Measurements from ENCODE around the gene MAPK14. TPM values are rescaled to one million over a fixed set of nuclear protein-coding genes. Genes with fewer than 3 reads are reported as not detected.

Gene MAPK14
- total RNA-seq, 4 donors from 2014 or later: 62.0 to 117 (median 86.2) TPM

- no peaks in the 10 kb centered on the region for H3K27me3 ChIP-seq
- H3K4me3 ChIP-seq: no peak overlapping the region
- DNase-seq: no peak
- H3K27ac ChIP-seq: no peak overlapping the region
- TF ChIP-seq, protein P1, sequence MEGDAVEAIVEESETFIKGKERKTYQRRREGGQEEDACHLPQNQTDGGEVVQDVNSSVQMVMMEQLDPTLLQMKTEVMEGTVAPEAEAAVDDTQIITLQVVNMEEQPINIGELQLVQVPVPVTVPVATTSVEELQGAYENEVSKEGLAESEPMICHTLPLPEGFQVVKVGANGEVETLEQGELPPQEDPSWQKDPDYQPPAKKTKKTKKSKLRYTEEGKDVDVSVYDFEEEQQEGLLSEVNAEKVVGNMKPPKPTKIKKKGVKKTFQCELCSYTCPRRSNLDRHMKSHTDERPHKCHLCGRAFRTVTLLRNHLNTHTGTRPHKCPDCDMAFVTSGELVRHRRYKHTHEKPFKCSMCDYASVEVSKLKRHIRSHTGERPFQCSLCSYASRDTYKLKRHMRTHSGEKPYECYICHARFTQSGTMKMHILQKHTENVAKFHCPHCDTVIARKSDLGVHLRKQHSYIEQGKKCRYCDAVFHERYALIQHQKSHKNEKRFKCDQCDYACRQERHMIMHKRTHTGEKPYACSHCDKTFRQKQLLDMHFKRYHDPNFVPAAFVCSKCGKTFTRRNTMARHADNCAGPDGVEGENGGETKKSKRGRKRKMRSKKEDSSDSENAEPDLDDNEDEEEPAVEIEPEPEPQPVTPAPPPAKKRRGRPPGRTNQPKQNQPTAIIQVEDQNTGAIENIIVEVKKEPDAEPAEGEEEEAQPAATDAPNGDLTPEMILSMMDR (IDR thresholded peaks at IDR 0.05): no peak
- TF ChIP-seq POLR2A (IDR thresholded peaks at IDR 0.05): no peak
- H3K9me3 ChIP-seq: no peaks in the 10 kb centered on the region
- H3K36me3 ChIP-seq: no peaks in the 10 kb centered on the region
- no peaks in the 10 kb centered on the region for H3K4me1 ChIP-seq
- intact Hi-C loops (cut with DNase I; ENCODE audit: low total_unique reads): no loop called here
Observed at GRCh38 chr6:36113703-36114102, 86.1 kb downstream of the MAPK14 start.

- Histone ChIP-seq H3K27me3 (no peaks in the 10 kb centered on the region), H3K4me1 (no peaks in the 10 kb centered on the region), H3K36me3 (no peaks in the 10 kb centered on the region), H3K27ac (no peak overlapping the region), H3K4me3 (no peak overlapping the region), H3K9me3 (no peaks in the 10 kb centered on the region)
- intact Hi-C loops (cut with DNase I; ENCODE audit: low total_unique reads): no loop called here
- TF ChIP-seq POLR2A (IDR thresholded peaks at IDR 0.05): no peak
- TF ChIP-seq, protein P1 (IDR thresholded peaks at IDR 0.05): no peak
- no peak for DNase-seq
Observed at GRCh38 chr6:36114798-36115408, 87.3 kb downstream of the MAPK14 start.

DNA sequence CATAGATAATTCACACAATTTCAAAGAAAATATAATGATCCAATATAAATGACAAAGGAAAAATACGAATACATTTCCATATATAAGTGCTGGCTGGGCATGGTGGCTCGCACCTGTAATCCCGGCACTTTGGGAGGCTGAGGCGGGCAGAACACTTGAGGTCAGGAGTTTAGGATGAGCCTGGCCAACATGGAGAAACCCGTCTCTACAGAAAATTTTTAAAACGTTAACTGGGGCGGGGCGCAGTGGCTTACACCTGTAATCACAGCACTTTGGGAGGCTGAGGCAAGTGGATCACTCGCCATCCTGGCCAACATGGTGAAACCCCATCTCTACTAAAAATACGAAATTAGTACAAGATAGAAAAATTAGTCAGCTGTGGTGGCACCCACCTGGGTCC lies 87.8 kb downstream of the MAPK14 start:
- no peaks in the 10 kb centered on the region for H3K4me1 ChIP-seq
- no peaks in the 10 kb centered on the region for H3K9me3 ChIP-seq
- no peaks in the 10 kb centered on the region for H3K36me3 ChIP-seq
- no peak for DNase-seq
- no peak overlapping the region for H3K27ac ChIP-seq
- H3K4me3 ChIP-seq: no peak overlapping the region
- no peak for TF ChIP-seq POLR2A (IDR thresholded peaks at IDR 0.05)
- TF ChIP-seq, protein P1 (IDR thresholded peaks at IDR 0.05): no peak
- intact Hi-C loops (cut with DNase I; ENCODE audit: low total_unique reads): no loop called here
- no peaks in the 10 kb centered on the region for H3K27me3 ChIP-seq

DNA sequence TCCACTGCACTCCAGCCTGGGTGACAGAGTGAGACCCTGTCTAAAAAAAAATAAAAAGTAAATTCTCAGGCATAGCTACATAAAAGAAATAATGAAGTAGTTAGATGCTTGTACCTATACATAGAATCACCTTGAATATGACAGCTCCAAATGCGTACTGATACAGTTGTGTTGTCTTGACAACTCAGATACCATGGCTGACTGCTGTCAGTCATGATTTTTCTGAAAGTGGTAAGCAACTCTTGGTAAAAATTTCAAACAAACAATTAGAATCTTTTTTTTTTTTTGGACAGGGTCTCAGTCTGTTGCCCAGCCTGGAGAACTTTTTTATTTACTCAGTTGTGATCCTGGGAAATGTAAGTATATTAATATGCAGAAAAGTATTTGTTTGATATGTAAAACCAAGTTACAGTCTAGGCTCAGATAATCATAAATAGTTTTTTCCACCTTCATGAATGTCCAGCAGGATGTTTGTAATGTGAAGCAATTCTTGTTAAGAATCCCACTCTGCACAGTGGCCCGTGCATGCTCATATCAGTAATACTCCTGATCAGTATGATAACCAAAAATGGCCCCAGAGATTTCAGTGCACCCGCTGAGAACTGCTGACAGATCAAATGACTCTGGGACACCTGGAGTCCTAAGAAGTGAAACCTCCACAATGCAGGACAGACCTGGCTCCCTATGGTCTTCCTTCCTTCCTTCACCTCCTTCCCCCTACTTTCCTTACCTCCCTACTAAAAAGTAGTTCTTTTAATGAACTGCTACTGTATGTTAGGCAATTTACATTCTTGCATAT lies 88.7 kb downstream of the MAPK14 start:
- intact Hi-C loops (cut with DNase I; ENCODE audit: low total_unique reads): no loop called here
- Histone ChIP-seq H3K4me1 (no peaks in the 10 kb centered on the region), H3K9me3 (no peaks in the 10 kb centered on the region), H3K4me3 (no peak overlapping the region), H3K36me3 (no peaks in the 10 kb centered on the region), H3K27me3 (no peaks in the 10 kb centered on the region), H3K27ac (no peak overlapping the region)
- no peak for TF ChIP-seq POLR2A (IDR thresholded peaks at IDR 0.05)
- TF ChIP-seq, protein P1 (IDR thresholded peaks at IDR 0.05): no peak
- no peak for DNase-seq

DNA sequence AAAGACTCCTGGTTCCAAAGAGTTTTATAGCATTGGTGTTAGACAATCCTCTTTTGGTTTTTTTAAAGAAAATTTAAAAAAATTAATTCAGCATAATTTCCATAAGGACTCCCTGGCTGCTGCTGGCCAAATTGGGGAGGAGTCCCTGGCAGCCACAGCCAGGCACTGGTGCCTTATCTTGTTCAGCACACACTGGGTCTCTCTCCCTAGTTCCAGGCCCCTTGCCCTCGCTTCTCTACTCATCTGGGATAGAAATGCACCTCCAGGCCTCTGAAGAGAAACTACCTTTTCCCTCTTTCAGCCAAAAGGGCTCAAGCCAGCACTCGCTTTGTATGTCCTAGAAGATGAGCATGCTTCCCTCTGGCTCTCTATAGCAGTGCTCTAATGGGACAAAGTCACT lies 89.3 kb downstream of the MAPK14 start:
- intact Hi-C loops (cut with DNase I; ENCODE audit: low total_unique reads): no loop called here
- H3K4me3 ChIP-seq: no peak overlapping the region
- DNase-seq: no peak
- H3K27me3 ChIP-seq: no peaks in the 10 kb centered on the region
- H3K36me3 ChIP-seq: no peaks in the 10 kb centered on the region
- no peak for TF ChIP-seq POLR2A (IDR thresholded peaks at IDR 0.05)
- TF ChIP-seq, protein P1 (IDR thresholded peaks at IDR 0.05): no peak
- H3K9me3 ChIP-seq: no peaks in the 10 kb centered on the region
- H3K4me1 ChIP-seq: no peaks in the 10 kb centered on the region
- no peak overlapping the region for H3K27ac ChIP-seq
